Uterus (tissue), 2 donors: ENCODE results near the gene MMD.

Source experiments
- POLR2A ChIP-seq, 2 donors: fragments of 450-650 bp; IDR thresholded peaks; one replicate each; pipeline ENCODE4 v1.6.1; 2016; ENCODE audit warnings: antibody characterized with exemption in 2 of 2, mild to moderate bottlenecking in 1 of 2, moderate library complexity in 1 of 2
- TF ChIP-seq, protein P1 (sequence below), 4 experiments: fragments of 200-600 bp in 2 of 4; fragments of 450-650 bp in 2 of 4; sonication (generic) in 2 of 4; IDR thresholded peaks; one replicate each; pipeline ENCODE4 v1.5.1; 2016 to 2019; ENCODE audit warnings: antibody characterized with exemption in 4 of 4, mild to moderate bottlenecking in 2 of 4, moderate library complexity in 1 of 4

DNA sequence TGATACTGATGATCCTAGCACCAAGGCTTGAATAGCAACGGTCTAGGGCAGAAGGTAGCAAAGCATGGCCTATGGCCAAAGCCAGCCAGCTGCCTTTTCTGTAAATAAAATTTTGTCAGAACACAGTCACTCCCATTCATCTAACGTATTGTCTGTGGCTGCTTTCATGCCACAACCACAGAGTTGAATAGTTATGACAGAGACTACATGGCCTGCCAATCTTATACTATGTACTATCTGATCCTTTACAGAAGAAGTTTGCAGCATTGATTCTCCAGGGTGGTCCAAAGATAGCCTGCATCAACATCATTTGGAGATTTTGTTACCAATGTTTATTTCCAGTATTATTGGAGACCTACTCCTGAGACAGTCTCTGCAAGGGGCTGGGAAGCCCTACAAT lies 19.9 kb upstream of the MMD start:
- no peak for TF ChIP-seq POLR2A (IDR thresholded peaks at IDR 0.05)
- TF ChIP-seq, protein P1, sequence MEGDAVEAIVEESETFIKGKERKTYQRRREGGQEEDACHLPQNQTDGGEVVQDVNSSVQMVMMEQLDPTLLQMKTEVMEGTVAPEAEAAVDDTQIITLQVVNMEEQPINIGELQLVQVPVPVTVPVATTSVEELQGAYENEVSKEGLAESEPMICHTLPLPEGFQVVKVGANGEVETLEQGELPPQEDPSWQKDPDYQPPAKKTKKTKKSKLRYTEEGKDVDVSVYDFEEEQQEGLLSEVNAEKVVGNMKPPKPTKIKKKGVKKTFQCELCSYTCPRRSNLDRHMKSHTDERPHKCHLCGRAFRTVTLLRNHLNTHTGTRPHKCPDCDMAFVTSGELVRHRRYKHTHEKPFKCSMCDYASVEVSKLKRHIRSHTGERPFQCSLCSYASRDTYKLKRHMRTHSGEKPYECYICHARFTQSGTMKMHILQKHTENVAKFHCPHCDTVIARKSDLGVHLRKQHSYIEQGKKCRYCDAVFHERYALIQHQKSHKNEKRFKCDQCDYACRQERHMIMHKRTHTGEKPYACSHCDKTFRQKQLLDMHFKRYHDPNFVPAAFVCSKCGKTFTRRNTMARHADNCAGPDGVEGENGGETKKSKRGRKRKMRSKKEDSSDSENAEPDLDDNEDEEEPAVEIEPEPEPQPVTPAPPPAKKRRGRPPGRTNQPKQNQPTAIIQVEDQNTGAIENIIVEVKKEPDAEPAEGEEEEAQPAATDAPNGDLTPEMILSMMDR (IDR thresholded peaks at IDR 0.05) = no peak
